Mammary epithelial cell (primary cell): Measurements from ENCODE around the gene LRP10.

ENCODE experiments used
- EZH2 ChIP-seq: IDR thresholded peaks from 2 replicates; pipeline ENCODE4 v1.6.1; 2012; ENCODE audit warnings: low read length, inconsistent platforms, borderline replicate concordance
- TF ChIP-seq, protein P1 (sequence below), 2 donors: IDR thresholded peaks in 1 of 2; conservative IDR thresholded peaks in 1 of 2; 2 replicates each; pipeline ENCODE4 v1.5.1; 2011 to 2012; ENCODE audit warnings: inconsistent platforms in 2 of 2, low read length in 2 of 2, mild to moderate bottlenecking in 2 of 2, control low read depth in 1 of 2, low read depth in 1 of 2; ENCODE audit not compliant: insufficient read depth in 1 of 2; ENCODE audit errors: extremely low read depth in 1 of 2

DNA sequence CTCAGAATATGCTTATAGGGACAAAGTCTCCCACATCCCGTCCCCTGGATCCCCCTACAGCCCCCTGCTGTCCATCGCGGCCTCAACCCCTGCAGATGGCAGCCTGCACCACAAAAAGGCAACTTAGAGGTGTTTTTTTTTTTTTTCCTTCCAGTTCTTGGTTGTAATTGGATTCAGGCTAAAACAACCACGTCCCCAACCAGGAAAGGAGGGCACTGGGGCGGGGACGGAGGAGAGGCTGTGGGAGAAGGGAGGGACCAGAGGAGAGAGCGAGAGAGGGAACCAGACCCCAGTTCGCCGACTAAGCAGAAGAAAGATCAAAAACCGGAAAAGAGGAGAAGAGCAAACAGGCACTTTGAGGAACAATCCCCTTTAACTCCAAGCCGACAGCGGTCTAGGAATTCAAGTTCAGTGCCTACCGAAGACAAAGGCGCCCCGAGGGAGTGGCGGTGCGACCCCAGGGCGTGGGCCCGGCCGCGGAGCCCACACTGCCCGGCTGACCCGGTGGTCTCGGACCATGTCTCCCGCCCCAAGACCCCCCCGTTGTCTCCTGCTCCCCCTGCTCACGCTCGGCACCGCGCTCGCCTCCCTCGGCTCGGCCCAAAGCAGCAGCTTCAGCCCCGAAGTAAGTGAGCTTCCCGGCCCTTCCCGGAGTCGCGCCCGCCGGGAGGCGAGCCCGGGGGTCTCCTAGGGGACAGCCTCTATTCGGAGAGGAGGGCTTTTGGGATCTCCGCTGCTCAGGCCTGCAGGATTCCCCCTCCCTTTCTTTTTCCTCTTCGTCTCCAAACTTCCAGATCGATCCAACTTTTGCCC, 35.0 kb upstream of the LRP10 start, which contains the start of gene MMP14:
- TF ChIP-seq, protein P1, sequence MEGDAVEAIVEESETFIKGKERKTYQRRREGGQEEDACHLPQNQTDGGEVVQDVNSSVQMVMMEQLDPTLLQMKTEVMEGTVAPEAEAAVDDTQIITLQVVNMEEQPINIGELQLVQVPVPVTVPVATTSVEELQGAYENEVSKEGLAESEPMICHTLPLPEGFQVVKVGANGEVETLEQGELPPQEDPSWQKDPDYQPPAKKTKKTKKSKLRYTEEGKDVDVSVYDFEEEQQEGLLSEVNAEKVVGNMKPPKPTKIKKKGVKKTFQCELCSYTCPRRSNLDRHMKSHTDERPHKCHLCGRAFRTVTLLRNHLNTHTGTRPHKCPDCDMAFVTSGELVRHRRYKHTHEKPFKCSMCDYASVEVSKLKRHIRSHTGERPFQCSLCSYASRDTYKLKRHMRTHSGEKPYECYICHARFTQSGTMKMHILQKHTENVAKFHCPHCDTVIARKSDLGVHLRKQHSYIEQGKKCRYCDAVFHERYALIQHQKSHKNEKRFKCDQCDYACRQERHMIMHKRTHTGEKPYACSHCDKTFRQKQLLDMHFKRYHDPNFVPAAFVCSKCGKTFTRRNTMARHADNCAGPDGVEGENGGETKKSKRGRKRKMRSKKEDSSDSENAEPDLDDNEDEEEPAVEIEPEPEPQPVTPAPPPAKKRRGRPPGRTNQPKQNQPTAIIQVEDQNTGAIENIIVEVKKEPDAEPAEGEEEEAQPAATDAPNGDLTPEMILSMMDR (conservative IDR thresholded peaks at IDR 0.05 in 1 of 2, IDR thresholded peaks at IDR 0.05 in 1 of 2; ENCODE audit: extremely low read depth in 1 of 2, insufficient read depth in 1 of 2, low read depth in 1 of 2, low read length in 2 of 2) = peak in 1 of 2 donors; percentile 57
- no peak for TF ChIP-seq EZH2
